Testis (tissue), 3 donors: ENCODE results near the gene PCDHGA7. TPM values are rescaled to one million over a fixed set of nuclear protein-coding genes. Genes with fewer than 3 reads are reported as not detected.
"Not testable (repeated sequence)": the region's sequence is repeated elsewhere in the genome, so short reads cannot be mapped to it uniquely, and the experiment has no call there.

ENCODE experiments used
- DNase-seq: peaks from one replicate; pipeline ENCODE4 v3.0.0-alpha.2; 2019
- H3K27ac ChIP-seq, 2 donors: fragments of 200-600 bp; sonication (generic); one replicate each; pipeline ENCODE4 v1.5.1; 2019
- H3K27me3 ChIP-seq: fragments of 200-600 bp; sonication (generic); one replicate; pipeline ENCODE4 v1.5.1; 2019
- H3K36me3 ChIP-seq: fragments of 200-600 bp; sonication (generic); one replicate; pipeline ENCODE4 v1.5.1; 2017; ENCODE audit warnings: low read depth; ENCODE audit errors: missing control alignments
- H3K4me1 ChIP-seq: fragments of 200-600 bp; sonication (generic); one replicate; pipeline ENCODE4 v1.5.1; 2019
- H3K4me3 ChIP-seq, 2 donors: fragments of 200-600 bp; sonication (generic); one replicate each; pipeline ENCODE4 v1.5.1; 2017 to 2019
- H3K9me3 ChIP-seq: fragments of 200-600 bp; sonication (generic); one replicate; pipeline ENCODE4 v1.5.1; 2017
- POLR2A ChIP-seq: fragments of 450-650 bp; IDR thresholded peaks from one replicate; pipeline ENCODE4 v1.6.1; 2017; ENCODE audit warnings: antibody characterized with exemption, mild to moderate bottlenecking, moderate library complexity
- WGBS, 2 donors: methylation state at CpG; one replicate each; pipeline ENCODE4 v1.1.5; 2018; 5-methylcytosine and 5-hydroxymethylcytosine counted together
- intact Hi-C: fragments of 100-400 bp; cut with DNase I; formaldehyde crosslinking; loops from one replicate; pipeline ENCODE4 v1.15.1; 2023; ENCODE audit warnings: low total_unique reads
- polyA plus RNA-seq: library from polyadenylated mRNA; stranded (reverse); fragments of 350-450 nt; fragmentation: Illumina TruSeq; extraction: RNeasy Lipid Tissue Mini Kit (QIAGEN cat#74804); gene quantifications from one replicate; pipeline ENCODE4 v1.2.3, GENCODE V29; 2014; ENCODE audit warnings: low read depth, low replicate concordance; ENCODE audit not compliant: insufficient read depth
- total RNA-seq, 2 donors: library from RNA; depleted of rRNA; stranded (reverse); fragments of >200 nt; gene quantifications; one replicate each; pipeline ENCODE4 v1.2.3, GENCODE V29; 2016
- TF ChIP-seq, protein P1 (sequence below), 3 experiments: fragments of 450-650 bp in 2 of 3; fragments of 200-600 bp in 1 of 3; sonication (generic) in 1 of 3; IDR thresholded peaks; one replicate each; pipeline ENCODE4 v1.5.1; 2016 to 2019; ENCODE audit warnings: antibody characterized with exemption in 3 of 3, mild to moderate bottlenecking in 2 of 3, moderate library complexity in 1 of 3

The PCDHGA7 gene
- total and polyA plus RNA-seq, 3 donors from 2014 or later, result 1.6 to 12.7 (median 11.1) TPM

DNA sequence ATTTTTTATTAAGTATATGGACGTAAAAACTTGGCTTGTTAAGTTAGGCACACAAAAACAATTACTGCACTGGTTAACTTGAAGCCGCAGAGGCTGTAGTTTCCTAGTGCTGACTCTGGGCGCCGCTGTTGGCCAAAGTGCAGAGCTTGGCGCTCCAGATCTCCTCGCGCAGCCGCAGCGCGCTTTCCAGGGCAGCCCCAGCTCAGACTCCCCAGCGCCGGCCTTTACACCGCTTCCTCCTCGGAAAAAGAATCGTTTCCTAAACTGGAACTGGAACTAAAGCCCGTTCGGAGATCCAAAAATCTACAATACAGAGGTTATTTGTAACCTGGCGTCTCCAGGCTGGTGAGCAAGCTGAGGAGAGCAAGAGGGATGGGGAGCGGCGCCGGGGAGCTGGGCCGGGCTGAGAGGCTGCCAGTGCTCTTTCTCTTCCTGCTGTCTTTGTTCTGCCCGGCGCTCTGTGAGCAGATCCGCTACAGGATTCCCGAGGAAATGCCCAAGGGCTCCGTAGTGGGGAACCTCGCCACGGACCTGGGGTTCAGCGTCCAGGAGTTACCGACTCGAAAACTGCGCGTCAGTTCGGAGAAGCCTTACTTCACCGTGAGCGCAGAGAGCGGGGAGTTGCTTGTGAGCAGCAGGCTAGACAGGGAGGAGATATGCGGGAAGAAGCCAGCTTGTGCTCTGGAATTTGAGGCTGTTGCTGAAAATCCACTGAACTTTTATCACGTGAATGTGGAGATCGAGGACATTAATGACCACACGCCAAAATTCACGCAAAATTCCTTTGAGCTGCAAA, 15.4 kb downstream of the PCDHGA7 start, which contains the start of gene PCDHGB5:
Gene PCDHGB5 (plus strand): TSS at position 192 of the 796 bp plus-strand sequence. CDS start 181 bp downstream, at position 373.
- H3K9me3 ChIP-seq, intact Hi-C loops, H3K36me3 ChIP-seq, H3K27ac ChIP-seq, H3K4me1 ChIP-seq, H3K27me3 ChIP-seq: not testable (repeated sequence)
- peak within 1 kb of the TSS in 1 of 2 donors; percentile 33 for H3K4me3 ChIP-seq
- 4 to 5% methylated on average over 21 to 28 of the region's 43 CpGs for WGBS, 2 donors
- peak; percentile 78 for DNase-seq
- TF ChIP-seq, protein P1, sequence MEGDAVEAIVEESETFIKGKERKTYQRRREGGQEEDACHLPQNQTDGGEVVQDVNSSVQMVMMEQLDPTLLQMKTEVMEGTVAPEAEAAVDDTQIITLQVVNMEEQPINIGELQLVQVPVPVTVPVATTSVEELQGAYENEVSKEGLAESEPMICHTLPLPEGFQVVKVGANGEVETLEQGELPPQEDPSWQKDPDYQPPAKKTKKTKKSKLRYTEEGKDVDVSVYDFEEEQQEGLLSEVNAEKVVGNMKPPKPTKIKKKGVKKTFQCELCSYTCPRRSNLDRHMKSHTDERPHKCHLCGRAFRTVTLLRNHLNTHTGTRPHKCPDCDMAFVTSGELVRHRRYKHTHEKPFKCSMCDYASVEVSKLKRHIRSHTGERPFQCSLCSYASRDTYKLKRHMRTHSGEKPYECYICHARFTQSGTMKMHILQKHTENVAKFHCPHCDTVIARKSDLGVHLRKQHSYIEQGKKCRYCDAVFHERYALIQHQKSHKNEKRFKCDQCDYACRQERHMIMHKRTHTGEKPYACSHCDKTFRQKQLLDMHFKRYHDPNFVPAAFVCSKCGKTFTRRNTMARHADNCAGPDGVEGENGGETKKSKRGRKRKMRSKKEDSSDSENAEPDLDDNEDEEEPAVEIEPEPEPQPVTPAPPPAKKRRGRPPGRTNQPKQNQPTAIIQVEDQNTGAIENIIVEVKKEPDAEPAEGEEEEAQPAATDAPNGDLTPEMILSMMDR (IDR thresholded peaks at IDR 0.05), result peak; percentile 55 to 67 (median 59)

DNA sequence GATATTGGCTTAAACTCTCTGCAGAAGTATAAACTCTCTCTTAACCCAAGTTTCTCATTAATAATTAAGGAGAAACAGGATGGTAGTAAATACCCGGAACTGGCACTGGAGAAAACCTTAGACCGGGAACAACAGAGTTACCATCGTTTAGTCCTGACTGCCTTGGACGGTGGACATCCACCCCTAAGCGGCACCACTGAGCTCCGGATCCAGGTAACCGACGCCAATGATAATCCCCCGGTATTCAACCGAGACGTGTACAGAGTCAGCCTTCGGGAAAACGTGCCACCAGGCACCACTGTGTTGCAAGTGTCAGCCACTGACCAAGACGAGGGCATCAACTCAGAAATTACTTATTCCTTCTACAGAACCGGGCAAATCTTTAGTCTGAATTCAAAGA, 16.1 kb downstream of the PCDHGA7 start:
- H3K9me3 ChIP-seq, result no peaks in the 10 kb centered on the region
- intact Hi-C loops, result no loop called here
- WGBS, 2 donors, result 12 to 25% methylated on average over 15 of the region's 15 CpGs
- no peaks in the 10 kb centered on the region for H3K36me3 ChIP-seq
- TF ChIP-seq, protein P1 (IDR thresholded peaks at IDR 0.05), result no peak
- TF ChIP-seq POLR2A, result no peak
- no peak overlapping the region for H3K4me3 ChIP-seq
- no peak overlapping the region for H3K27ac ChIP-seq
- no peaks in the 10 kb centered on the region for H3K27me3 ChIP-seq
- no peaks in the 10 kb centered on the region for H3K4me1 ChIP-seq
- no peak for DNase-seq

DNA sequence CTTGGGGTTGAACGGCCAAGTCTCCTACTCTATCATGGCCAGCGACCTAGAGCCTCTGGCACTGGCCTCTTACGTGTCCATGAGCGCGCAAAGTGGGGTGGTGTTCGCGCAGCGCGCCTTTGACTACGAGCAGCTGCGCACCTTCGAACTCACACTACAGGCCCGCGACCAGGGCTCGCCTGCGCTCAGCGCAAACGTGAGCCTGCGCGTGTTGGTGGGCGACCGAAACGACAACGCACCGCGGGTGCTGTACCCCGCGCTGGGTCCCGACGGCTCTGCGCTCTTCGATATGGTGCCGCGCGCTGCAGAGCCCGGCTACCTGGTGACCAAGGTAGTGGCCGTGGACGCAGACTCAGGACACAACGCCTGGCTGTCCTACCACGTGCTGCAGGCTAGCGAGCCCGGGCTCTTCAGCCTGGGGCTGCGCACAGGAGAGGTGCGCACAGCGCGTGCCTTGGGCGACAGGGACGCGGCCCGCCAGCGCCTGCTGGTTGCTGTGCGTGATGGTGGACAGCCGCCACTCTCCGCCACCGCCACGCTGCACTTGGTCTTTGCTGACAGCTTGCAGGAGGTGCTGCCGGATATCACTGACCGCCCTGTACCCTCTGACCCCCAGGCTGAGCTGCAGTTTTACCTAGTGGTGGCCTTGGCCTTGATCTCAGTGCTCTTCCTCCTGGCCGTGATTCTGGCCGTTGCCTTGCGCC, 17.2 kb downstream of the PCDHGA7 start:
- no peak for DNase-seq
- 19 to 35% methylated on average over 4 to 55 of the region's 61 CpGs for WGBS, 2 donors
- TF ChIP-seq, protein P1 (IDR thresholded peaks at IDR 0.05), result no peak
- no peak for TF ChIP-seq POLR2A
- H3K4me1 ChIP-seq, result no peaks in the 10 kb centered on the region
- intact Hi-C loops, result no loop called here
- H3K36me3 ChIP-seq, result no peaks in the 10 kb centered on the region
- no peaks in the 10 kb centered on the region for H3K9me3 ChIP-seq
- H3K27me3 ChIP-seq, result no peaks in the 10 kb centered on the region
- H3K27ac ChIP-seq, result no peak overlapping the region
- peak overlapping the region in 1 of 2 donors; percentile 7 for H3K4me3 ChIP-seq

DNA sequence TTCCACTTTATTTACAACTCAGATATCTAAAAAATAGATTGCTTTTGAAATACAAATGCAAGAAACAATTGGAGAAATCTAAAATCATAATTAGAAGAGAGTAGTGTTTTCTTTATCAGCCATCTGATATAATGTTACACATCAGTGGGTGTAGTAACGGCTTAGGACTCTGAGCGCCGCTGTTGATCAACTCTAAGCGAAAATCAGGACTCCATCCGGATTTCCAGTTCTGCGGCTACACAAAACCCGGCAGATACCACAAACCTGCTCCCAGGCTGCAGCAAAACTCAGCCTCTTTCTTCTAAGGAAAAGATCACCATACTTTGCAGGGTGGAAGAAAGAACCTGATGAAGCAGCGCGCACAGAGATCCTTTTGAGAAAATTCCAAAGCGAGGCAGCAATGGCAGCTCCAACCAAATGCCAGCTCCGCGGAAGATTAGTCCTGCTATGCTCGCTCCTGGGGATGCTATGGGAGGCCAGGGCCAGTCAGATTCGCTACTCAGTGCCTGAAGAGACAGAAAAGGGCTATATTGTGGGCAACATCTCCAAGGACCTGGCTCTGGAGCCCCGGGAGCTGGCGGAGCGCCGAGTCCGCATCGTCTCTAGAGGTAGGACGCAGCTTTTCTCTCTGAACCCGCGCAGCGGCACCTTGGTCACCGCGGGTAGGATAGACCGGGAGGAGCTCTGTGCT, 20.2 kb downstream of the PCDHGA7 start, which contains the start of gene PCDHGA9:
Gene PCDHGA9 (plus strand): TSS at position 226 of the 691 bp plus-strand sequence. CDS start 175 bp downstream, at position 401.
- intact Hi-C loops, result no loop called here

More for the DNA sequence above, 20.2 kb downstream of the PCDHGA7 start, which contains the start of gene PCDHGA9:
- peak within 1 kb of the TSS in 1 of 2 donors; percentile 0 for H3K4me3 ChIP-seq
- H3K27ac ChIP-seq, result no peak within 1 kb of the TSS
- WGBS, 2 donors, result 6 to 14% methylated on average over 16 to 27 of the region's 27 CpGs
- H3K36me3 ChIP-seq, result no peaks in the 10 kb centered on the region
- no peaks in the 10 kb centered on the region for H3K4me1 ChIP-seq
- no peaks in the 10 kb centered on the region for H3K9me3 ChIP-seq
- no peak for TF ChIP-seq POLR2A
- TF ChIP-seq, protein P1 (IDR thresholded peaks at IDR 0.05), result peak in 1 of 3 experiments; percentile 9
- no peak for DNase-seq
- no peaks in the 10 kb centered on the region for H3K27me3 ChIP-seq
